GM12878 (cell line): ENCODE results near the gene RAC3. TPM values are rescaled to one million over a fixed set of nuclear protein-coding genes. Genes with fewer than 3 reads are reported as not detected.

Experiments
- ATAC-seq: fragments of 200-7000 bp; cut with Tn5 transposase; 3 replicates; pipeline ENCODE4 v1.9.1; 2020; ENCODE audit warnings: mild to moderate bottlenecking, moderate library complexity
- BruUV-seq: library from RNA; stranded (reverse); fragments of 400-500 nt; replicated peaks from 2 replicates; lab custom pipeline; 2021; lab: Mats Ljungman, UMichigan
- CTCF ChIA-PET: fragments of 300-600 bp; sonication (Branson Sonifier 250); formaldehyde crosslinking; extraction: SDS; loops from one replicate; lab custom pipeline; 2021; ENCODE audit warnings: inconsistent platforms; lab: Yijun Ruan, JAX
- POLR2A ChIA-PET: fragments of 350-600 bp; formaldehyde crosslinking; extraction: SDS; loops from one replicate; lab custom pipeline; 2021; ENCODE audit warnings: inconsistent platforms; lab: Charles Lee
- RAD21 ChIA-PET: fragments of 300-600 bp; sonication (Branson Sonifier 250); formaldehyde crosslinking; loops from one replicate; lab custom pipeline; 2023; ENCODE audit warnings: antibody characterized with exemption; ENCODE audit not compliant: unreplicated experiment; lab: Charles Lee
- SMC1A ChIA-PET: fragments of 300-600 bp; sonication (Branson Sonifier 250); formaldehyde crosslinking; loops from one replicate; lab custom pipeline; 2023; ENCODE audit not compliant: unreplicated experiment, uncharacterized antibody; lab: Charles Lee
- DNase-seq: peaks from one replicate; pipeline ENCODE4 v3.0.0-alpha.2; 2011; ENCODE audit warnings: low read depth, low spot score
- FAIRE-seq: peaks from 3 replicates; lab custom pipeline; 2011; peaks lifted over from hg19 to GRCh38; lab: Jason Lieb, UNC
- H2AFZ ChIP-seq: 2 replicates; pipeline ENCODE4 v1.6.0; 2011; ENCODE audit warnings: low read depth, low read length, control low read depth; ENCODE audit not compliant: control insufficient read depth
- H3K27ac ChIP-seq: 2 replicates; pipeline ENCODE4 v1.5.1; 2011; ENCODE audit warnings: control low read depth; ENCODE audit not compliant: control insufficient read depth, insufficient read depth
- H3K27me3 ChIP-seq, 2 experiments: replicated peaks in 1 of 2; 2 replicates each; pipeline versions ENCODE4 v1.6.0 to v1.6.1; 2011; ENCODE audit warnings: low read length in 1 of 2; ENCODE audit not compliant: control insufficient read depth in 2 of 2, insufficient read depth in 2 of 2
- H3K36me3 ChIP-seq, 2 experiments: 2 replicates each; pipeline ENCODE4 v1.5.1; 2011; ENCODE audit warnings: low read length in 1 of 2; ENCODE audit not compliant: control insufficient read depth in 2 of 2, insufficient read depth in 2 of 2
- H3K4me1 ChIP-seq: 2 replicates; pipeline ENCODE4 v1.6.1; 2011; ENCODE audit warnings: mild to moderate bottlenecking, low read length, moderate library complexity, mixed read lengths; ENCODE audit not compliant: control insufficient read depth, insufficient read depth
- H3K4me2 ChIP-seq: 2 replicates; pipeline ENCODE4 v1.6.0; 2011; ENCODE audit warnings: control low read depth; ENCODE audit not compliant: control insufficient read depth, insufficient read depth
- H3K4me3 ChIP-seq: fragments of 200-600 bp; sonication (generic); 2 replicates; pipeline ENCODE4 v1.5.1; 2016
- H3K79me2 ChIP-seq: 2 replicates; pipeline ENCODE4 v1.6.0; 2011; ENCODE audit warnings: low read length; ENCODE audit not compliant: control insufficient read depth, insufficient read depth
- H3K9ac ChIP-seq: 2 replicates; pipeline ENCODE4 v1.8.0; 2011; ENCODE audit warnings: low read length, control low read depth, mixed read lengths; ENCODE audit not compliant: control insufficient read depth, insufficient read depth
- H3K9me3 ChIP-seq: replicated peaks from 3 replicates; pipeline ENCODE4 v1.5.1; 2011; ENCODE audit warnings: mild to moderate bottlenecking, low read length; ENCODE audit not compliant: control insufficient read depth, insufficient read depth
- H4K20me1 ChIP-seq: 2 replicates; pipeline ENCODE4 v1.6.0; 2011; ENCODE audit not compliant: control insufficient read depth, insufficient read depth
- ASH2L ChIP-seq: fragments of 300-600, 200-600 bp; sonication (generic); IDR thresholded peaks from 2 replicates; pipeline ENCODE4 v1.6.1; 2017; ENCODE audit warnings: low read depth, mild to moderate bottlenecking, borderline replicate concordance
- BCLAF1 ChIP-seq: fragments of 450-650 bp; IDR thresholded peaks from 2 replicates; pipeline ENCODE4 v1.6.1; 2017; ENCODE audit warnings: antibody characterized with exemption, mild to moderate bottlenecking, moderate library complexity
- BMI1 ChIP-seq: fragments of 450-650 bp; IDR thresholded peaks from 2 replicates; pipeline ENCODE4 v1.6.1; 2016; ENCODE audit warnings: mild to moderate bottlenecking, moderate library complexity, borderline replicate concordance
- CTCF ChIP-seq, 3 experiments: IDR thresholded peaks in 2 of 3; conservative IDR thresholded peaks in 1 of 3; 2 replicates each; pipeline ENCODE4 v1.5.1; 2011; ENCODE audit warnings: low read depth in 3 of 3, low read length in 3 of 3, mild to moderate bottlenecking in 3 of 3, control low read depth in 2 of 3, moderate library complexity in 2 of 3, inconsistent platforms in 1 of 3, mixed read lengths in 1 of 3; ENCODE audit not compliant: control insufficient read depth in 2 of 3, insufficient read depth in 1 of 3; ENCODE audit errors: extremely low read depth in 1 of 3
- RAD51 ChIP-seq: fragments of 450-650 bp; IDR thresholded peaks from 2 replicates; pipeline ENCODE4 v1.6.1; 2016; ENCODE audit warnings: moderate library complexity, mild to moderate bottlenecking, inconsistent platforms
- RCOR1 ChIP-seq: conservative IDR thresholded peaks from 2 replicates; pipeline ENCODE4 v1.6.1; 2012; ENCODE audit warnings: low read depth, low read length, improper control_type of control experiment
- TARDBP ChIP-seq: IDR thresholded peaks from 2 replicates; pipeline ENCODE4 v1.6.1; 2016; ENCODE audit warnings: borderline replicate concordance
- WRNIP1 ChIP-seq: IDR thresholded peaks from 2 replicates; pipeline ENCODE4 v1.6.1; 2011; ENCODE audit warnings: low read depth, low read length, improper control_type of control experiment, borderline replicate concordance
- WGBS: methylation state at CpG from one replicate; pipeline ENCODE4 v1.1.6; 2016; ENCODE audit warnings: low lambda C conversion rate; ENCODE audit not compliant: insufficient replicate concordance, insufficient coverage; ENCODE audit errors: missing lambda C conversion rate; 5-methylcytosine and 5-hydroxymethylcytosine counted together
- in situ Hi-C: fragments of 300-500 bp; cut with MboI; formaldehyde crosslinking; loops from 9 replicates; pipeline ENCODE4 v1.14.3; 2018; ENCODE audit warnings: mixed read lengths
- intact Hi-C: fragments of 100-400 bp; cut with micrococcal nuclease; formaldehyde crosslinking; loops from one replicate; pipeline ENCODE4 v1.14.2; 2022; ENCODE audit not compliant: unreplicated experiment
- polyA plus RNA-seq, 11 experiments: library from polyadenylated mRNA; depleted of rRNA in 4 of 11; unstranded in 6 of 11; stranded (reverse) in 5 of 11; fragments of >200 nt; fragmentation: Nextera tagmentation in 4 of 11; fragmentation: Illumina TruSeq in 1 of 11; extraction: Ambion mirVana in 4 of 11; extraction: Trizol in 1 of 11; gene quantifications; 1 replicate in 1 of 11; 2 replicates in 10 of 11; pipeline versions ENCODE4 v1.2.1 to v1.2.3, GENCODE V29; 2011 to 2016; ENCODE audit warnings: inconsistent platforms in 2 of 11, missing spikeins in 2 of 11, low read depth in 1 of 11
- total RNA-seq, 4 experiments: library from RNA; depleted of rRNA in 3 of 4; stranded (reverse); fragments of >200 nt in 3 of 4; fragmentation: Illumina TruSeq in 1 of 4; extraction: Trizol in 1 of 4; gene quantifications; 2 replicates each; pipeline versions ENCODE4 v1.2.1 to v1.2.3, GENCODE V29; 2013 to 2021
- TF ChIP-seq, protein P1 (sequence below): fragments of 450-650 bp; IDR thresholded peaks from 2 replicates; pipeline ENCODE4 v1.6.1; 2016; ENCODE audit warnings: mild to moderate bottlenecking

The RAC3 gene
- total and polyA plus RNA-seq, 10 of the 15 experiments (the other 5 are each of a cell fraction or from before 2014, with no cell fraction given) = 0.11 to 32.9 (median 6.7) TPM

DNA sequence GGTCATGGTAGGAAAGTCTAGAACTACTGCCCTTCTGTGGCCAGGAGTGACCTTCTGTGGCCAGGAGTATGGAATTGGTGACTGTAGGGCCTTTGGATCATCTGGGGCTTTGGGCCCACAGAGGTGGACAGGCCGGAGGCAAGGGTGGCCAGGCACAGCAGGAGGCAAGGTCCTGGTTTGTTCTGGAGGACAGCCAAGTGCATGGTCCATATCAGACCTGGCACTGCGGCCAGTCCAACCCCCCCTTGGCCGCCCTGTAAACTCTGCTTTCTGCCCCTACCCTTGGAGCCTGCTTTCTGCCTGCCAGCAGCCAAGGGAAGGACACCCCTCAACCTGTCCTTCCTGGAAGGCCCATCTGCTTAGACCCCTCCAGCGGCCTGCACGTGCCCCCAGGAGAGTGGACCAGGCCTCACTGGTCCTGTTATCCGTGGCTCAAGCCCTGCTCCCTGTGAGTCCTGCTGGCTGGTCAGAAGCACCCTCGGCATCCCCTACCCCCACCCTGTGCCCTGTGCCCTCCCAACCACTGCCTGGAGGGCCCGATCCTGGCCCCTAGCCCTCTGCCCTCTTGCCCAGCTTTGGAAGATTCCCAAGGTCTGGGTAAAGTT lies 8.3 kb downstream of the RAC3 start (continued):
- TF ChIP-seq CTCF (IDR thresholded peaks at IDR 0.05 in 2 of 3, conservative IDR thresholded peaks at IDR 0.05 in 1 of 3; ENCODE audit: control insufficient read depth in 2 of 3, extremely low read depth in 1 of 3, insufficient read depth in 1 of 3, low read depth in 3 of 3, low read length in 3 of 3) = no peak
- TF ChIP-seq BMI1 = no peak
- no peak for TF ChIP-seq TARDBP
- TF ChIP-seq, protein P1, sequence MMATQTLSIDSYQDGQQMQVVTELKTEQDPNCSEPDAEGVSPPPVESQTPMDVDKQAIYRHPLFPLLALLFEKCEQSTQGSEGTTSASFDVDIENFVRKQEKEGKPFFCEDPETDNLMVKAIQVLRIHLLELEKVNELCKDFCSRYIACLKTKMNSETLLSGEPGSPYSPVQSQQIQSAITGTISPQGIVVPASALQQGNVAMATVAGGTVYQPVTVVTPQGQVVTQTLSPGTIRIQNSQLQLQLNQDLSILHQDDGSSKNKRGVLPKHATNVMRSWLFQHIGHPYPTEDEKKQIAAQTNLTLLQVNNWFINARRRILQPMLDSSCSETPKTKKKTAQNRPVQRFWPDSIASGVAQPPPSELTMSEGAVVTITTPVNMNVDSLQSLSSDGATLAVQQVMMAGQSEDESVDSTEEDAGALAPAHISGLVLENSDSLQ = no peak

DNA sequence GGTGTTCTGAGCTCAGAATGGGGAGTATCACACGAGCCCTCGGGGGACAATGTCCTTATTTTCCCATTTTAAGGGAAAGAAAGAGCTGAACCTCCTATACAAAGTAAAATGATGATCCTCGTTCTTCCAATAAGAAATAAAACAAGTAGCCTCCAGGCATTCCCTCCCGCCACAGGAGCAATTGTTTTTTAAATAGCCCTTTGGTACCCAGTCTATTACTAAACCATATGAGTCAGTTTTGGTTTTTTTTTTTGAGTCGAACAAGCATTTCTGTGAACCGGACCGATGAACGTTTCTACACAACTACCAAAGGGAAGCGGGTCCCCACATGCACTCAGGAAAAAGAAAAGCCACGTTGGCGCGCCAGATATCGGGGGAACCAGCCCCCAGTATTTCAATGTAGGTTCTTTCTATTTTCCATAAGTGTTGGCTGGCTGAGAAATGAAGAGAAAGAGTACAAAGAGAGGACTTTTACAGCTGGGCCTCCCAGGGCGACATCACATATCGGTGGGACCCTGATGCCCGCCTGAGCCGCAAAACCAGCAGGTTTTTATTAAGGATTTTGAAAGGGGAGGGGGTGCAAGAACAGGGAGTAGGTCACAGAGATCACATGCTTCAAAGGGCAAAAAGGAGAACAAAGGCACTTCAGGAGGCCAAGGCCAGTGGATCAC lies 9.8 kb downstream of the RAC3 start:
- no peak overlapping the region for H3K4me2 ChIP-seq
- ChIA-PET CTCF (no interaction called here), SMC1A (no interaction called here), RAD21 (no interaction called here), POLR2A (interaction anchor here (0.8 kb wide), 1 partner anchor 249 kb away, joined by 6 read pairs; no protein-coding TSS in a partner anchor)
- in situ Hi-C loops = no loop called here
- TF ChIP-seq ASH2L = no peak
- no peak for TF ChIP-seq RAD51
- no peak for TF ChIP-seq RCOR1
- TF ChIP-seq WRNIP1 = no peak
- no peak for TF ChIP-seq BCLAF1
- intact Hi-C loops = no loop called here
- H4K20me1 ChIP-seq = no peaks in the 10 kb centered on the region
- H3K79me2 ChIP-seq = peaks cover 5% of the 10 kb centered on the region
- no peak overlapping the region for H2AFZ ChIP-seq
- H3K4me3 ChIP-seq = no peak overlapping the region
- no TSS peak for BruUV-seq
- DNase-seq = no peak
- 61% methylated on average over 17 of the region's 17 CpGs for WGBS
- ATAC-seq = no peak
- peaks cover 10% of the 10 kb centered on the region for H3K4me1 ChIP-seq
- H3K27ac ChIP-seq = no peak overlapping the region
- H3K27me3 ChIP-seq = no peaks in the 10 kb centered on the region
- FAIRE-seq = no peak
- H3K9ac ChIP-seq = no peak overlapping the region
- no peaks in the 10 kb centered on the region for H3K36me3 ChIP-seq
- H3K9me3 ChIP-seq = no peaks in the 10 kb centered on the region
